Amygdala (tissue), 56 donors: Measurements from ENCODE around the gene SLC12A1.

Experiments
- DNase-seq, 56 donors: peaks; one replicate each; lab custom pipeline; 2025; lab: John Stamatoyannopoulos, UW

Gene SLC12A1

GRCh38 chr15:48239334-48239733 is 33.2 kb downstream of the SLC12A1 start:
- DNase-seq = no peak

GRCh38 chr15:48242015-48242414 is 35.9 kb downstream of the SLC12A1 start:
- DNase-seq = no peak

- no peak for DNase-seq
Measured at GRCh38 chr15:48242535-48242934, 36.4 kb downstream of the SLC12A1 start.

- DNase-seq = no peak
Measured at GRCh38 chr15:48244921-48245320, 38.8 kb downstream of the SLC12A1 start.

GRCh38 chr15:48248414-48248813 is 42.3 kb downstream of the SLC12A1 start:
- no peak for DNase-seq

GRCh38 chr15:48250640-48251076 is 44.6 kb downstream of the SLC12A1 start:
- DNase-seq = peak in 5 of 56 donors; percentile 3 to 4 (median 4)

- no peak for DNase-seq
Measured at GRCh38 chr15:48253172-48253571, 47.1 kb downstream of the SLC12A1 start.

- DNase-seq = no peak
Measured at GRCh38 chr15:48265135-48265534, 59.0 kb downstream of the SLC12A1 start.

GRCh38 chr15:48266024-48266689 is 60.1 kb downstream of the SLC12A1 start:
- no peak for DNase-seq

- DNase-seq = no peak
Measured at GRCh38 chr15:48267766-48268165, 61.7 kb downstream of the SLC12A1 start.

- DNase-seq = no peak
Measured at GRCh38 chr15:48273049-48273448, 66.9 kb downstream of the SLC12A1 start.

GRCh38 chr15:48278666-48279065 is 72.6 kb downstream of the SLC12A1 start:
- no peak for DNase-seq

- DNase-seq = no peak
Measured at GRCh38 chr15:48279608-48280007, 73.5 kb downstream of the SLC12A1 start.

- DNase-seq = no peak
Measured at GRCh38 chr15:48281674-48282073, 75.6 kb downstream of the SLC12A1 start.

GRCh38 chr15:48282216-48282615 is 76.1 kb downstream of the SLC12A1 start:
- DNase-seq = peak in 1 of 56 donors; percentile 4

- no peak for DNase-seq
Measured at GRCh38 chr15:48283396-48284145, 77.5 kb downstream of the SLC12A1 start.

GRCh38 chr15:48285329-48286214 is 79.5 kb downstream of the SLC12A1 start:
- peak in 30 of 56 donors; percentile 1 to 73 (median 15) for DNase-seq

- no peak for DNase-seq
Measured at GRCh38 chr15:48289628-48290027, 83.5 kb downstream of the SLC12A1 start.

GRCh38 chr15:48292458-48292857 is 86.4 kb downstream of the SLC12A1 start:
- DNase-seq = no peak

GRCh38 chr15:48297668-48298067 is 91.6 kb downstream of the SLC12A1 start:
- no peak for DNase-seq

- no peak for DNase-seq
Measured at GRCh38 chr15:48298914-48299313, 92.8 kb downstream of the SLC12A1 start.
